Epithelial cell of esophagus (primary cell): Measurements from ENCODE around the gene MMP27.
A peak's percentile ranks its signal among the peaks of the same experiment; 100 is the strongest.

Experiments used
- DNase-seq: peaks from one replicate; pipeline ENCODE4 v3.0.0; 2010; ENCODE audit warnings: low read depth
- H3K4me3 ChIP-seq: 2 replicates; pipeline ENCODE4 v1.5.1; 2011; ENCODE audit warnings: mild to moderate bottlenecking, low read length, control low read depth
- TF ChIP-seq, protein P1 (sequence below): IDR thresholded peaks from 2 replicates; pipeline ENCODE4 v1.5.1; 2011; ENCODE audit warnings: low read depth, mild to moderate bottlenecking, low read length, control low read depth, inconsistent platforms; ENCODE audit not compliant: insufficient read depth; ENCODE audit errors: missing control alignments

The MMP27 gene

GRCh38 chr11:102695201-102695600 is 10.4 kb downstream of the MMP27 start:
- no peak for DNase-seq
- TF ChIP-seq, protein P1, sequence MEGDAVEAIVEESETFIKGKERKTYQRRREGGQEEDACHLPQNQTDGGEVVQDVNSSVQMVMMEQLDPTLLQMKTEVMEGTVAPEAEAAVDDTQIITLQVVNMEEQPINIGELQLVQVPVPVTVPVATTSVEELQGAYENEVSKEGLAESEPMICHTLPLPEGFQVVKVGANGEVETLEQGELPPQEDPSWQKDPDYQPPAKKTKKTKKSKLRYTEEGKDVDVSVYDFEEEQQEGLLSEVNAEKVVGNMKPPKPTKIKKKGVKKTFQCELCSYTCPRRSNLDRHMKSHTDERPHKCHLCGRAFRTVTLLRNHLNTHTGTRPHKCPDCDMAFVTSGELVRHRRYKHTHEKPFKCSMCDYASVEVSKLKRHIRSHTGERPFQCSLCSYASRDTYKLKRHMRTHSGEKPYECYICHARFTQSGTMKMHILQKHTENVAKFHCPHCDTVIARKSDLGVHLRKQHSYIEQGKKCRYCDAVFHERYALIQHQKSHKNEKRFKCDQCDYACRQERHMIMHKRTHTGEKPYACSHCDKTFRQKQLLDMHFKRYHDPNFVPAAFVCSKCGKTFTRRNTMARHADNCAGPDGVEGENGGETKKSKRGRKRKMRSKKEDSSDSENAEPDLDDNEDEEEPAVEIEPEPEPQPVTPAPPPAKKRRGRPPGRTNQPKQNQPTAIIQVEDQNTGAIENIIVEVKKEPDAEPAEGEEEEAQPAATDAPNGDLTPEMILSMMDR, result no peak

GRCh38 chr11:102685754-102686153 is 19.8 kb downstream of the MMP27 start:
- H3K4me3 ChIP-seq, result no peak overlapping the region
- TF ChIP-seq, protein P1, result no peak
- no peak for DNase-seq

More at GRCh38 chr11:102695201-102695600, 10.4 kb downstream of the MMP27 start:
- no peak overlapping the region for H3K4me3 ChIP-seq

DNA sequence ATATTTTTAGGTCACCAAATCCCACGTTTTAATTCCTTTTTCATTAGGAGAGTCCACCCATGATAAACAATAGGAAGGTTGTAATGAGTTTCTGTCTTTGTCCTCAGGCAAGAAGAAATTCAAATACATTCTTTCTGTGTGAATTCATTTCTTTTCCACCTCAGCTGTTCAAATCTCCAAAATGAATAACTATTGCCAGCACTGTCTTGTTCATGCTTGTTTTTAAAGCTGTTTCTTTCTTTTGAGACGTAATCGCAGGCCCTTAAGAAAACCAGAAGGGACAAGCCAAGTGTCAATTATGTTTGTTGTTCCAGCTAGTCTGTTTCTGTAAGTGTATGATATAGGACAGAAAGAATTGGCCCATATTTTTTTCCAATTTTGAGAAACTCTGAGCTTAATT is 20.2 kb downstream of the MMP27 start:
- TF ChIP-seq, protein P1, result no peak
- peak; percentile 91 for DNase-seq
- no peak overlapping the region for H3K4me3 ChIP-seq

DNA sequence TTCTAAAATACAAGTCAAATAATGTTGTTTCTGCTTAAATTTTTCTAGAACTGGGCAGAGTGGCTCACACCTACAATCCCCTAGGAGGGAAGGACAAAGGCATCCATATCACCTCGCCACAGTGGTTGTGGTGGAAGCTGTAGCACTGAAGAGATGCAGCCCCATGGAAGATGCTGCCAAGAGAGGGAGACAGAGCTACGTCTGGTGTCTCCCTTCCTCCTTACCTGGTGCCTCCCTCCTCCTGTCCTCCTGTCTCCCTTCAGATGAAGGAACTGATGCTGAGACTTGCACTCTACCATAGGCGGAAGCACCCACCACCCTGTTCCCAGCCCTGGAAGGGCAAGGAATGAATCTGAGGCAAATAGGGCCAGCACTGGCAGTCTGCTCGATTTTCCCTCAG is 22.3 kb downstream of the MMP27 start:
- H3K4me3 ChIP-seq, result no peak overlapping the region
- peak; percentile 29 for DNase-seq
- TF ChIP-seq, protein P1, result peak; percentile 17

GRCh38 chr11:102680945-102681344 is 24.6 kb downstream of the MMP27 start:
- no peak overlapping the region for H3K4me3 ChIP-seq
- no peak for DNase-seq
- TF ChIP-seq, protein P1, result no peak

DNA sequence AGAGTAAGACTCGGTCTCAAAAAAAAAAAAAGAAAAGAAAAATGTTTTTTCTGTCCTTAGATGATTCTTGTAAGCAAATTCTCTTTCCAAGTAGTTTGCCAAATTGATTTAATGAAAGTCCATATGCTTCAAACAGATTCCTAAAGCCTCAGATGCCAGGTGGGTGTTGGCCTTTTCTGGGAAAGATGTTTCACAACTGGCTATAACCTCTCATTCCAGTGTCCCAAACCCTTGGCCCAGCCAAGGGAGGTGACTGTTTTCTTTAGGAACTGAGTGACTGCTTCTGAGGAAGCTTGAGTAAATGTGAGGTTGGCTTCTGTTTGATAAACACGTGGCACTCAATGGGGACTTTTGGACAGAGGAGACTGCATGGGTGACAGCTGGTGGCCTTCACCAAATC is 27.5 kb downstream of the MMP27 start:
- no peak overlapping the region for H3K4me3 ChIP-seq
- no peak for DNase-seq
- TF ChIP-seq, protein P1, result no peak

GRCh38 chr11:102676084-102676483 is 29.5 kb downstream of the MMP27 start:
- TF ChIP-seq, protein P1, result no peak
- no peak overlapping the region for H3K4me3 ChIP-seq
- no peak for DNase-seq
